Calu3 (cell line): Measurements from ENCODE around the gene ZNF277. TPM values are rescaled to one million over a fixed set of nuclear protein-coding genes. Genes with fewer than 3 reads are reported as not detected.

Experiments
- BruUV-seq: library from RNA; stranded (reverse); fragments of 400-500 nt; replicated peaks from 2 replicates; lab custom pipeline; 2021; lab: Mats Ljungman, UMichigan
- CTCF ChIA-PET: fragments of 300-600 bp; sonication (Branson Sonifier 250); formaldehyde crosslinking; loops from one replicate; lab custom pipeline; 2022; ENCODE audit warnings: antibody characterized with exemption; lab: Charles Lee
- DNase-seq: peaks from one replicate; pipeline ENCODE4 v3.0.0; 2022
- H3K27ac Mint-ChIP-seq: one replicate; pipeline ENCODE4 v1.8.0; 2022; ENCODE audit warnings: mixed read lengths; ENCODE audit not compliant: unreplicated experiment
- H3K27me3 Mint-ChIP-seq: one replicate; pipeline ENCODE4 v1.8.0; 2022; ENCODE audit warnings: mixed read lengths; ENCODE audit not compliant: unreplicated experiment
- H3K36me3 Mint-ChIP-seq: one replicate; pipeline ENCODE4 v1.8.0; 2022; ENCODE audit warnings: mild to moderate bottlenecking, moderate library complexity, mixed read lengths; ENCODE audit not compliant: insufficient read depth, unreplicated experiment
- H3K4me1 Mint-ChIP-seq: one replicate; pipeline ENCODE4 v1.8.0; 2022; ENCODE audit warnings: mild to moderate bottlenecking, low read depth, mixed read lengths; ENCODE audit not compliant: unreplicated experiment
- H3K4me3 Mint-ChIP-seq: one replicate; pipeline ENCODE4 v1.8.0; 2022; ENCODE audit warnings: mild to moderate bottlenecking, low read depth, moderate library complexity, mixed read lengths; ENCODE audit not compliant: unreplicated experiment
- H3K9me3 Mint-ChIP-seq: one replicate; pipeline ENCODE4 v1.8.0; 2022; ENCODE audit warnings: low read depth, mixed read lengths; ENCODE audit not compliant: unreplicated experiment
- intact Hi-C: fragments of 100-400 bp; cut with micrococcal nuclease; formaldehyde crosslinking; loops from one replicate; pipeline ENCODE4 v1.10.0; 2022; ENCODE audit not compliant: unreplicated experiment
- total RNA-seq: library from RNA; stranded (reverse); gene quantifications from 2 replicates; pipeline ENCODE4 v1.2.3, GENCODE V29; 2022
- TF ChIP-seq, protein P1 (sequence below): fragments of 200-600 bp; IDR thresholded peaks from one replicate; pipeline ENCODE4 v1.8.0; 2022; ENCODE audit warnings: antibody characterized with exemption; ENCODE audit not compliant: unreplicated experiment

ZNF277 gene
- total RNA-seq, 1 experiment from 2014 or later: 18.1 TPM

- Mint-ChIP-seq H3K36me3 (no peaks in the 10 kb centered on the region), H3K27ac (no peak overlapping the region), H3K9me3 (peaks cover 3% of the 10 kb centered on the region), H3K27me3 (no peaks in the 10 kb centered on the region), H3K4me1 (no peaks in the 10 kb centered on the region), H3K4me3 (no peak overlapping the region)
- no TSS peak for BruUV-seq
- CTCF ChIA-PET: no interaction called here
- intact Hi-C loops: no loop called here
- TF ChIP-seq, protein P1, sequence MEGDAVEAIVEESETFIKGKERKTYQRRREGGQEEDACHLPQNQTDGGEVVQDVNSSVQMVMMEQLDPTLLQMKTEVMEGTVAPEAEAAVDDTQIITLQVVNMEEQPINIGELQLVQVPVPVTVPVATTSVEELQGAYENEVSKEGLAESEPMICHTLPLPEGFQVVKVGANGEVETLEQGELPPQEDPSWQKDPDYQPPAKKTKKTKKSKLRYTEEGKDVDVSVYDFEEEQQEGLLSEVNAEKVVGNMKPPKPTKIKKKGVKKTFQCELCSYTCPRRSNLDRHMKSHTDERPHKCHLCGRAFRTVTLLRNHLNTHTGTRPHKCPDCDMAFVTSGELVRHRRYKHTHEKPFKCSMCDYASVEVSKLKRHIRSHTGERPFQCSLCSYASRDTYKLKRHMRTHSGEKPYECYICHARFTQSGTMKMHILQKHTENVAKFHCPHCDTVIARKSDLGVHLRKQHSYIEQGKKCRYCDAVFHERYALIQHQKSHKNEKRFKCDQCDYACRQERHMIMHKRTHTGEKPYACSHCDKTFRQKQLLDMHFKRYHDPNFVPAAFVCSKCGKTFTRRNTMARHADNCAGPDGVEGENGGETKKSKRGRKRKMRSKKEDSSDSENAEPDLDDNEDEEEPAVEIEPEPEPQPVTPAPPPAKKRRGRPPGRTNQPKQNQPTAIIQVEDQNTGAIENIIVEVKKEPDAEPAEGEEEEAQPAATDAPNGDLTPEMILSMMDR: no peak
- no peak for DNase-seq
Observed at GRCh38 chr7:112327566-112327965, 121.1 kb downstream of the ZNF277 start.

DNA sequence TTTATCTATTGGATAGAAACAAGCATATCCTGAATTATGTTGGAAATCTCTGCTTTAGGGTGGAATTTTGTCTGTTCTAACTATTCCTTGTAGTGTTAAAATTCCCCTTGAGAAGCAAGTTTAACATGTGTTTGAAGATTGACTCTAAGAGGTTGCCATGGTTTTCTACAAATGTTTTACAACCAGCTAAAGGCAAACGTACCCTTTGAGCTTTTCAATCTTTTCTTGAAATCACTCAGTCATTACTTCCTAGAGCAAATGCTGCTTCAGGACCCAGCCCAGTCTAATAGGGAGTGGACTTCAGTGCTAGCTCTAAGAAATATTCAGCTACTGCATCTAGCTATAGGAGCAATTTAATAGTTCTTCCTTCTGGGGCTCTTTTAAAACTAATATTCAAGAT is 125.0 kb downstream of the ZNF277 start:
- Mint-ChIP-seq H3K4me3 (no peak overlapping the region), H3K27me3 (no peaks in the 10 kb centered on the region), H3K9me3 (no peaks in the 10 kb centered on the region), H3K4me1 (no peaks in the 10 kb centered on the region), H3K36me3 (no peaks in the 10 kb centered on the region), H3K27ac (no peak overlapping the region)
- no peak for DNase-seq
- no TSS peak for BruUV-seq
- CTCF ChIA-PET: no interaction called here
- intact Hi-C loops: no loop called here
- TF ChIP-seq, protein P1: no peak

GRCh38 chr7:112334366-112334765 is 127.9 kb downstream of the ZNF277 start:
- no TSS peak for BruUV-seq
- CTCF ChIA-PET: no interaction called here
- Mint-ChIP-seq H3K36me3 (no peaks in the 10 kb centered on the region), H3K4me1 (no peaks in the 10 kb centered on the region), H3K9me3 (no peaks in the 10 kb centered on the region), H3K27ac (no peak overlapping the region), H3K4me3 (no peak overlapping the region), H3K27me3 (no peaks in the 10 kb centered on the region)
- TF ChIP-seq, protein P1: no peak
- no peak for DNase-seq
- intact Hi-C loops: no loop called here

GRCh38 chr7:112336261-112336660 is 129.8 kb downstream of the ZNF277 start:
- CTCF ChIA-PET: no interaction called here
- H3K4me3 Mint-ChIP-seq: no peak overlapping the region
- intact Hi-C loops: no loop called here

More at GRCh38 chr7:112336261-112336660, 129.8 kb downstream of the ZNF277 start:
- DNase-seq: no peak
- Mint-ChIP-seq H3K9me3 (no peaks in the 10 kb centered on the region), H3K27me3 (no peaks in the 10 kb centered on the region), H3K27ac (no peak overlapping the region), H3K4me1 (no peaks in the 10 kb centered on the region), H3K36me3 (no peaks in the 10 kb centered on the region)
- BruUV-seq: no TSS peak
- TF ChIP-seq, protein P1: no peak
